Measurements from ENCODE around the gene HPSE2. TPM values are rescaled to one million over a fixed set of nuclear protein-coding genes. Genes with fewer than 3 reads are reported as not detected.

Gene HPSE2
- total RNA-seq, 4 donors from 2014 or later, result not detected

GRCh38 chr10:98848361-98848760 is 387.3 kb downstream of the HPSE2 start:
- WGBS, 2 donors, result 85 to 86% methylated on average over 2 of the region's 2 CpGs
- Histone ChIP-seq H3K4me1 (no peaks in the 10 kb centered on the region), H3K4me3 (replicated peaks in 1 of 3) (no peak overlapping the region), H3K27me3 (no peaks in the 10 kb centered on the region), H3K27ac (no peak overlapping the region), H3K36me3 (no peaks in the 10 kb centered on the region), H3K9me3 (no peaks in the 10 kb centered on the region)
- intact Hi-C loops (cut with DNase I), result no loop called here
- TF ChIP-seq CTCF (IDR thresholded peaks at IDR 0.05) (no peak), POLR2A (IDR thresholded peaks at IDR 0.05) (no peak)
- DNase-seq, result no peak

GRCh38 chr10:98846787-98847186 is 388.9 kb downstream of the HPSE2 start:
- WGBS, 2 donors, result 73% methylated on average over 2 of the region's 2 CpGs
- no peak overlapping the region for H3K4me3 ChIP-seq (replicated peaks in 1 of 3)
- DNase-seq, result no peak
- H3K4me1 ChIP-seq, result no peaks in the 10 kb centered on the region
- H3K9me3 ChIP-seq, result no peaks in the 10 kb centered on the region
- H3K36me3 ChIP-seq, result no peaks in the 10 kb centered on the region
- intact Hi-C loops (cut with DNase I), result no loop called here
- TF ChIP-seq POLR2A (IDR thresholded peaks at IDR 0.05) (no peak), CTCF (IDR thresholded peaks at IDR 0.05) (no peak)
- H3K27me3 ChIP-seq, result no peaks in the 10 kb centered on the region
- H3K27ac ChIP-seq, result no peak overlapping the region

GRCh38 chr10:98833542-98833941 is 402.1 kb downstream of the HPSE2 start:
- H3K4me1 ChIP-seq, result no peaks in the 10 kb centered on the region
- no peak overlapping the region for H3K4me3 ChIP-seq (replicated peaks in 1 of 3)
- no peaks in the 10 kb centered on the region for H3K27me3 ChIP-seq
- no peak overlapping the region for H3K27ac ChIP-seq
- H3K9me3 ChIP-seq, result no peaks in the 10 kb centered on the region
- H3K36me3 ChIP-seq, result no peaks in the 10 kb centered on the region
- intact Hi-C loops (cut with DNase I), result no loop called here
- 77 to 81% methylated on average over 1 of the region's 1 CpG for WGBS, 2 donors
- TF ChIP-seq CTCF (IDR thresholded peaks at IDR 0.05), result no peak
- TF ChIP-seq POLR2A (IDR thresholded peaks at IDR 0.05), result no peak
- no peak for DNase-seq

GRCh38 chr10:98832738-98833137 is 402.9 kb downstream of the HPSE2 start:
- H3K36me3 ChIP-seq, result no peaks in the 10 kb centered on the region
- DNase-seq, result no peak
- intact Hi-C loops (cut with DNase I), result no loop called here
- no peak overlapping the region for H3K4me3 ChIP-seq (replicated peaks in 1 of 3)
- no peaks in the 10 kb centered on the region for H3K4me1 ChIP-seq
- TF ChIP-seq POLR2A (IDR thresholded peaks at IDR 0.05) (no peak), CTCF (IDR thresholded peaks at IDR 0.05) (no peak)
- H3K27ac ChIP-seq, result no peak overlapping the region
- H3K27me3 ChIP-seq, result no peaks in the 10 kb centered on the region
- no peaks in the 10 kb centered on the region for H3K9me3 ChIP-seq
- WGBS, 2 donors, result 64 to 74% methylated on average over 2 of the region's 2 CpGs

GRCh38 chr10:98832196-98832595 is 403.5 kb downstream of the HPSE2 start:
- intact Hi-C loops (cut with DNase I), result no loop called here
- Histone ChIP-seq H3K9me3 (no peaks in the 10 kb centered on the region), H3K27me3 (no peaks in the 10 kb centered on the region), H3K4me1 (no peaks in the 10 kb centered on the region), H3K27ac (no peak overlapping the region), H3K4me3 (replicated peaks in 1 of 3) (no peak overlapping the region), H3K36me3 (no peaks in the 10 kb centered on the region)
- no peak for DNase-seq
- 58 to 70% methylated on average over 3 of the region's 3 CpGs for WGBS, 2 donors
- TF ChIP-seq POLR2A (IDR thresholded peaks at IDR 0.05) (no peak), CTCF (IDR thresholded peaks at IDR 0.05) (no peak)
